Kidney (tissue), 14 donors: ENCODE results near the gene WDR7. TPM values are rescaled to one million over a fixed set of nuclear protein-coding genes. Genes with fewer than 3 reads are reported as not detected.

Experiments used
- DNase-seq, 5 donors: peaks; one replicate each; pipeline ENCODE4 v3.0.0-alpha.2; 2013 to 2020
- FAIRE-seq: peaks from 2 replicates; lab custom pipeline; 2012; peaks lifted over from hg19 to GRCh38; lab: Jason Lieb, UNC
- H3K27ac ChIP-seq, 2 donors: one replicate each; pipeline ENCODE4 v1.7.0; 2013; ENCODE audit warnings: low read depth in 2 of 2, low read length in 2 of 2, inconsistent platforms in 1 of 2
- H3K27me3 ChIP-seq: one replicate; pipeline ENCODE4 v1.7.1; 2013; ENCODE audit warnings: low read length, inconsistent platforms; ENCODE audit not compliant: control insufficient read depth, insufficient read depth
- H3K36me3 ChIP-seq, 3 donors: one replicate each; pipeline versions ENCODE4 v1.7.0 to v1.7.1; 2013; ENCODE audit warnings: low read length in 3 of 3, control low read depth in 1 of 3, inconsistent platforms in 1 of 3; ENCODE audit not compliant: insufficient read depth in 3 of 3, control insufficient read depth in 2 of 3
- H3K4me1 ChIP-seq, 3 donors: one replicate each; pipeline versions ENCODE4 v1.7.0 to v1.7.1; 2013; ENCODE audit warnings: low read length in 3 of 3, inconsistent platforms in 1 of 3, low read depth in 1 of 3; ENCODE audit not compliant: control insufficient read depth in 2 of 3, insufficient read depth in 2 of 3
- H3K4me3 ChIP-seq, 3 donors: one replicate each; pipeline versions ENCODE4 v1.7.0 to v1.8.1; 2013; ENCODE audit warnings: low read length in 3 of 3, control low read depth in 1 of 3, inconsistent platforms in 1 of 3
- H3K9ac ChIP-seq, 3 donors: one replicate each; pipeline versions ENCODE4 v1.7.0 to v1.7.1; 2013; ENCODE audit warnings: low read length in 3 of 3, control low read depth in 1 of 3, inconsistent platforms in 1 of 3
- H3K9me3 ChIP-seq, 3 donors: one replicate each; pipeline versions ENCODE4 v1.7.0 to v1.7.1; 2013; ENCODE audit warnings: low read length in 3 of 3, control low read depth in 1 of 3, inconsistent platforms in 1 of 3; ENCODE audit not compliant: control insufficient read depth in 2 of 3, insufficient read depth in 1 of 3
- intact Hi-C: fragments of 100-400 bp; cut with DNase I; formaldehyde crosslinking; loops from one replicate; pipeline ENCODE4 v1.11.1; 2022
- polyA plus RNA-seq: library from polyadenylated mRNA; stranded (reverse); fragments of 350-450 nt; fragmentation: Illumina TruSeq; extraction: RNeasy Lipid Tissue Mini Kit (QIAGEN cat#74804); gene quantifications from one replicate; pipeline ENCODE4 v1.2.3, GENCODE V29; 2014; ENCODE audit warnings: low read depth, low replicate concordance; ENCODE audit not compliant: insufficient read depth
- total RNA-seq: library from RNA; stranded (reverse); fragmentation: NEBNext Ultra II Directional; extraction: Animal tissue kit (Norgen Biotek cat#: 25700); gene quantifications from one replicate; pipeline ENCODE4 v1.2.1, GENCODE V29; 2021
- TF ChIP-seq, protein P1 (sequence below): IDR thresholded peaks from 3 replicates; pipeline ENCODE4 v1.5.1; 2012; ENCODE audit warnings: mild to moderate bottlenecking, moderate library complexity, borderline replicate concordance; ENCODE audit not compliant: insufficient read depth; ENCODE audit errors: extremely low read depth
- donor health status: control.
- donor health status: control.
- donor health status: control.
- donor health status: control.
- donor health status: control.
- donor health status: DM: yes; HTN: yes; CAD: no.
- donor health status: Normal renal cell carcinoma (clear cell type).

Gene WDR7
- total and polyA plus RNA-seq, 2 donors from 2014 or later, result 7.3 to 34.4 TPM

DNA sequence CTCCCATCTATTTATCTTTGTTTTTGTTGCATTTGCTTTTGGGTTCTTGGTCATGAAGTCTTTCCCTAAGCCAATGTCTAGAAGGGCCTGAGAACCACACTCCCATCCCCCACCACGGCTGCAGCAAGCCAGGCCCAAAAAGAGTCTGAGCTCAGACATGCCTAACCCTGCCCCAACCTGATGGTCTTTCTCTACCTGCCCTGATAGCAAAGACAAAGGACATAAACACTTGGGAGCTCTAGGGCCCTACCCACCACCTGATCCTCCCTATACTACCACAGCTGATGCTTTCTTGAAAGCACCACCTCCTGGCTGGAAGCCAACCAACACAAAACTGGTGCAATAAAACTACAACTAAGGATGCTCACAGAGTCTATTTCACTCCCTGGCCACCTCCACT lies 233.4 kb downstream of the WDR7 start:
- H3K4me3 ChIP-seq, result no peak overlapping the region
- no peaks in the 10 kb centered on the region for H3K27me3 ChIP-seq
- FAIRE-seq, result no peak
- no peaks in the 10 kb centered on the region for H3K36me3 ChIP-seq
- no peak for DNase-seq
- no peak overlapping the region for H3K27ac ChIP-seq
- intact Hi-C loops, result no loop called here
- H3K9me3 ChIP-seq, result no peaks in the 10 kb centered on the region
- no peak overlapping the region for H3K9ac ChIP-seq
- no peaks in the 10 kb centered on the region for H3K4me1 ChIP-seq
- TF ChIP-seq, protein P1, sequence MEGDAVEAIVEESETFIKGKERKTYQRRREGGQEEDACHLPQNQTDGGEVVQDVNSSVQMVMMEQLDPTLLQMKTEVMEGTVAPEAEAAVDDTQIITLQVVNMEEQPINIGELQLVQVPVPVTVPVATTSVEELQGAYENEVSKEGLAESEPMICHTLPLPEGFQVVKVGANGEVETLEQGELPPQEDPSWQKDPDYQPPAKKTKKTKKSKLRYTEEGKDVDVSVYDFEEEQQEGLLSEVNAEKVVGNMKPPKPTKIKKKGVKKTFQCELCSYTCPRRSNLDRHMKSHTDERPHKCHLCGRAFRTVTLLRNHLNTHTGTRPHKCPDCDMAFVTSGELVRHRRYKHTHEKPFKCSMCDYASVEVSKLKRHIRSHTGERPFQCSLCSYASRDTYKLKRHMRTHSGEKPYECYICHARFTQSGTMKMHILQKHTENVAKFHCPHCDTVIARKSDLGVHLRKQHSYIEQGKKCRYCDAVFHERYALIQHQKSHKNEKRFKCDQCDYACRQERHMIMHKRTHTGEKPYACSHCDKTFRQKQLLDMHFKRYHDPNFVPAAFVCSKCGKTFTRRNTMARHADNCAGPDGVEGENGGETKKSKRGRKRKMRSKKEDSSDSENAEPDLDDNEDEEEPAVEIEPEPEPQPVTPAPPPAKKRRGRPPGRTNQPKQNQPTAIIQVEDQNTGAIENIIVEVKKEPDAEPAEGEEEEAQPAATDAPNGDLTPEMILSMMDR, result no peak

DNA sequence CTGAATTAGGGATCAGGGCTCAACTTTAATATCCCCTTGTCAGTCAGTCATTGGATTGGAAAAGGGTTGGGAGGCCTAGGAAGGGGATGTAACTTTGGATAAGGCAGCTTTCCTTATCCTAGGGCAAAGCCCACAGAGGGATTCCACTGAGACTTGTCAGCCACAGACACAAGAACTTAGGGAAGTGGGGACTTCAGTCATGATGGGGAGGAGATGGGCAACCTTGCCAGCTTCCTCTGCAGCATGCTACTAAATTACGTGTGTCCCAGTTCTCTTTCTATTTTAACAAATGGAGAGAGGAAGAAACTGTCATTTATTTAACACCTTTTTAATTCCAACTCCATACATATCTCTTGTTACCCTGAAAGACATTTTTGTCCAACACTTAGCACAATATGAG lies 237.8 kb downstream of the WDR7 start:
- Histone ChIP-seq H3K4me3 (no peak overlapping the region), H3K4me1 (no peaks in the 10 kb centered on the region), H3K36me3 (no peaks in the 10 kb centered on the region), H3K9ac (no peak overlapping the region), H3K27me3 (no peaks in the 10 kb centered on the region), H3K27ac (no peak overlapping the region), H3K9me3 (no peaks in the 10 kb centered on the region)
- TF ChIP-seq, protein P1, result no peak
- no peak for DNase-seq
- no peak for FAIRE-seq
- intact Hi-C loops, result no loop called here

DNA sequence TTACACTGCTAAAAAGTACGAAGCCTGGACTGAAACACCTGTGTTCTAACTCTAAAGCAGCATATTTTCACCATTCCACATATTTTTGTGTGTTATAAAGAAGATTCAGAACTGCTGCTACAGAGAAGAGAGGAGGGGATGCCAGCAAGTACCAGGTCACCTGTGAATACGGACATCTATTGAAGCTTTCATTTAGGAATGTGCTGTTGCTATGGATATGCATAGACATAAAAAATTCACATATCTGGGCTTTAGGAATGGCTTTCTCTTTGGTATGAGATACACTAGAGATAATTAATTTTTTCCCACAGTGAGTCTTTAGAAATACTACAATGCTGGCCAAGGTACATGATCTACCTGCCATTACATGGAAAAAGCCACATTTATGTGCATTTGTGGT lies 238.5 kb downstream of the WDR7 start:
- H3K36me3 ChIP-seq, result no peaks in the 10 kb centered on the region
- no peak overlapping the region for H3K4me3 ChIP-seq
- no peak overlapping the region for H3K9ac ChIP-seq
- DNase-seq (no peak), FAIRE-seq (no peak)
- H3K27ac ChIP-seq, result no peak overlapping the region
- intact Hi-C loops, result no loop called here
- H3K4me1 ChIP-seq, result no peaks in the 10 kb centered on the region
- TF ChIP-seq, protein P1, result no peak
- no peaks in the 10 kb centered on the region for H3K9me3 ChIP-seq
- H3K27me3 ChIP-seq, result no peaks in the 10 kb centered on the region

- DNase-seq (no peak), FAIRE-seq (no peak)
- TF ChIP-seq, protein P1, result no peak
- Histone ChIP-seq H3K9me3 (no peaks in the 10 kb centered on the region), H3K27me3 (no peaks in the 10 kb centered on the region), H3K4me1 (no peaks in the 10 kb centered on the region), H3K9ac (no peak overlapping the region), H3K4me3 (no peak overlapping the region), H3K36me3 (no peaks in the 10 kb centered on the region), H3K27ac (no peak overlapping the region)
- intact Hi-C loops, result no loop called here
Observed at GRCh38 chr18:56890632-56891031, 239.5 kb downstream of the WDR7 start.
